GM12878 (cell line): ENCODE measurements around the gene SNAP23. TPM values are rescaled to one million over a fixed set of nuclear protein-coding genes. Genes with fewer than 3 reads are reported as not detected.

Experiments used
- ATAC-seq: fragments of 200-7000 bp; cut with Tn5 transposase; 3 replicates; pipeline ENCODE4 v1.9.1; 2020; ENCODE audit warnings: mild to moderate bottlenecking, moderate library complexity
- BruUV-seq: library from RNA; stranded (reverse); fragments of 400-500 nt; replicated peaks from 2 replicates; lab custom pipeline; 2021; lab: Mats Ljungman, UMichigan
- CTCF ChIA-PET: fragments of 300-600 bp; sonication (Branson Sonifier 250); formaldehyde crosslinking; extraction: SDS; loops from one replicate; lab custom pipeline; 2021; ENCODE audit warnings: inconsistent platforms; lab: Yijun Ruan, JAX
- POLR2A ChIA-PET: fragments of 350-600 bp; formaldehyde crosslinking; extraction: SDS; loops from one replicate; lab custom pipeline; 2021; ENCODE audit warnings: inconsistent platforms; lab: Charles Lee
- RAD21 ChIA-PET: fragments of 300-600 bp; sonication (Branson Sonifier 250); formaldehyde crosslinking; loops from one replicate; lab custom pipeline; 2023; ENCODE audit warnings: antibody characterized with exemption; ENCODE audit not compliant: unreplicated experiment; lab: Charles Lee
- SMC1A ChIA-PET: fragments of 300-600 bp; sonication (Branson Sonifier 250); formaldehyde crosslinking; loops from one replicate; lab custom pipeline; 2023; ENCODE audit not compliant: unreplicated experiment, uncharacterized antibody; lab: Charles Lee
- DNase-seq: peaks from one replicate; pipeline ENCODE4 v3.0.0-alpha.2; 2011; ENCODE audit warnings: low read depth, low spot score
- FAIRE-seq: peaks from 3 replicates; lab custom pipeline; 2011; peaks lifted over from hg19 to GRCh38; lab: Jason Lieb, UNC
- H2AFZ ChIP-seq: 2 replicates; pipeline ENCODE4 v1.6.0; 2011; ENCODE audit warnings: low read depth, low read length, control low read depth; ENCODE audit not compliant: control insufficient read depth
- H3K27ac ChIP-seq: 2 replicates; pipeline ENCODE4 v1.5.1; 2011; ENCODE audit warnings: control low read depth; ENCODE audit not compliant: control insufficient read depth, insufficient read depth
- H3K27me3 ChIP-seq, 2 experiments: replicated peaks in 1 of 2; 2 replicates each; pipeline versions ENCODE4 v1.6.0 to v1.6.1; 2011; ENCODE audit warnings: low read length in 1 of 2; ENCODE audit not compliant: control insufficient read depth in 2 of 2, insufficient read depth in 2 of 2
- H3K36me3 ChIP-seq, 2 experiments: 2 replicates each; pipeline ENCODE4 v1.5.1; 2011; ENCODE audit warnings: low read length in 1 of 2; ENCODE audit not compliant: control insufficient read depth in 2 of 2, insufficient read depth in 2 of 2
- H3K4me1 ChIP-seq: 2 replicates; pipeline ENCODE4 v1.6.1; 2011; ENCODE audit warnings: mild to moderate bottlenecking, low read length, moderate library complexity, mixed read lengths; ENCODE audit not compliant: control insufficient read depth, insufficient read depth
- H3K4me2 ChIP-seq: 2 replicates; pipeline ENCODE4 v1.6.0; 2011; ENCODE audit warnings: control low read depth; ENCODE audit not compliant: control insufficient read depth, insufficient read depth
- H3K4me3 ChIP-seq: fragments of 200-600 bp; sonication (generic); 2 replicates; pipeline ENCODE4 v1.5.1; 2016
- H3K79me2 ChIP-seq: 2 replicates; pipeline ENCODE4 v1.6.0; 2011; ENCODE audit warnings: low read length; ENCODE audit not compliant: control insufficient read depth, insufficient read depth
- H3K9ac ChIP-seq: 2 replicates; pipeline ENCODE4 v1.8.0; 2011; ENCODE audit warnings: low read length, control low read depth, mixed read lengths; ENCODE audit not compliant: control insufficient read depth, insufficient read depth
- H3K9me3 ChIP-seq: replicated peaks from 3 replicates; pipeline ENCODE4 v1.5.1; 2011; ENCODE audit warnings: mild to moderate bottlenecking, low read length; ENCODE audit not compliant: control insufficient read depth, insufficient read depth
- H4K20me1 ChIP-seq: 2 replicates; pipeline ENCODE4 v1.6.0; 2011; ENCODE audit not compliant: control insufficient read depth, insufficient read depth
- MLLT1 ChIP-seq: fragments of 450-650 bp; IDR thresholded peaks from 2 replicates; pipeline ENCODE4 v1.6.1; 2016; ENCODE audit warnings: mild to moderate bottlenecking
- WGBS: methylation state at CpG from one replicate; pipeline ENCODE4 v1.1.6; 2016; ENCODE audit warnings: low lambda C conversion rate; ENCODE audit not compliant: insufficient replicate concordance, insufficient coverage; ENCODE audit errors: missing lambda C conversion rate; 5-methylcytosine and 5-hydroxymethylcytosine counted together
- in situ Hi-C: fragments of 300-500 bp; cut with MboI; formaldehyde crosslinking; loops from 9 replicates; pipeline ENCODE4 v1.14.3; 2018; ENCODE audit warnings: mixed read lengths
- intact Hi-C: fragments of 100-400 bp; cut with micrococcal nuclease; formaldehyde crosslinking; loops from one replicate; pipeline ENCODE4 v1.14.2; 2022; ENCODE audit not compliant: unreplicated experiment
- polyA plus RNA-seq, 11 experiments: library from polyadenylated mRNA; depleted of rRNA in 4 of 11; unstranded in 6 of 11; stranded (reverse) in 5 of 11; fragments of >200 nt; fragmentation: Nextera tagmentation in 4 of 11; fragmentation: Illumina TruSeq in 1 of 11; extraction: Ambion mirVana in 4 of 11; extraction: Trizol in 1 of 11; gene quantifications; 1 replicate in 1 of 11; 2 replicates in 10 of 11; pipeline versions ENCODE4 v1.2.1 to v1.2.3, GENCODE V29; 2011 to 2016; ENCODE audit warnings: inconsistent platforms in 2 of 11, missing spikeins in 2 of 11, low read depth in 1 of 11
- total RNA-seq, 4 experiments: library from RNA; depleted of rRNA in 3 of 4; stranded (reverse); fragments of >200 nt in 3 of 4; fragmentation: Illumina TruSeq in 1 of 4; extraction: Trizol in 1 of 4; gene quantifications; 2 replicates each; pipeline versions ENCODE4 v1.2.1 to v1.2.3, GENCODE V29; 2013 to 2021
- TF ChIP-seq, protein P1 (sequence below): IDR thresholded peaks from 2 replicates; pipeline ENCODE4 v1.6.1; 2012; ENCODE audit warnings: low read depth, low read length, improper control_type of control experiment

Gene SNAP23
- total and polyA plus RNA-seq, 10 of the 15 experiments (the other 5 are each of a cell fraction or from before 2014, with no cell fraction given): 51.9 to 127 (median 74.6) TPM

GRCh38 chr15:42549741-42550392 lies 54.4 kb downstream of the SNAP23 start:
- Histone ChIP-seq H4K20me1 (no peaks in the 10 kb centered on the region), H3K9ac (peak overlapping the region; percentile 86), H3K27ac (peak overlapping the region; percentile 38), H2AFZ (no peak overlapping the region), H3K27me3 (no peaks in the 10 kb centered on the region), H3K36me3 (peaks cover 0 to 7% of the 10 kb centered on the region in 2 experiments; a peak in 1 of 4 replicates), H3K4me1 (no peaks in the 10 kb centered on the region; the same call in 1 of the 2 replicates), H3K4me3 (peak overlapping the region; percentile 76), H3K79me2 (peaks cover 69% of the 10 kb centered on the region), H3K4me2 (peak overlapping the region; percentile 77), H3K9me3 (no peaks in the 10 kb centered on the region)
- SMC1A ChIA-PET: interaction anchor here (1.0 to 5.4 kb wide), 5 partner anchors 11 to 58 kb away, joined by 4 to 45 read pairs (median 4); no protein-coding TSS in a partner anchor
- CTCF ChIA-PET: interaction anchor here (0.6 to 1.1 kb wide), 2 partner anchors 70 to 101 kb away, joined by 3 read pairs; no protein-coding TSS in a partner anchor
- RAD21 ChIA-PET: interaction anchor here (0.8 to 2.7 kb wide), 3 partner anchors 25 to 100 kb away, joined by 5 to 9 read pairs (median 5); partner anchors contain the start of genes SNAP23 and STARD9
- 48% methylated on average over 12 of the region's 12 CpGs for WGBS
- TF ChIP-seq, protein P1, sequence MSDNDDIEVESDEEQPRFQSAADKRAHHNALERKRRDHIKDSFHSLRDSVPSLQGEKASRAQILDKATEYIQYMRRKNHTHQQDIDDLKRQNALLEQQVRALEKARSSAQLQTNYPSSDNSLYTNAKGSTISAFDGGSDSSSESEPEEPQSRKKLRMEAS: no peak
- TF ChIP-seq MLLT1: peak; percentile 51; the same call in 1 of the 2 replicates
- DNase-seq (no peak), ATAC-seq (no peak), FAIRE-seq (no peak)
- no TSS peak for BruUV-seq
- intact Hi-C loops (loop anchor here (2.0 kb wide), 1 partner anchor 101 kb away; no protein-coding TSS in a partner anchor), in situ Hi-C loops (no loop called here)
- POLR2A ChIA-PET: interaction anchor here (1.4 to 1.8 kb wide), 3 partner anchors 26 to 96 kb away, joined by 6 to 10 read pairs (median 8); partner anchors contain the start of gene STARD9
